ENCODE results near the gene PVALEF.

DNA sequence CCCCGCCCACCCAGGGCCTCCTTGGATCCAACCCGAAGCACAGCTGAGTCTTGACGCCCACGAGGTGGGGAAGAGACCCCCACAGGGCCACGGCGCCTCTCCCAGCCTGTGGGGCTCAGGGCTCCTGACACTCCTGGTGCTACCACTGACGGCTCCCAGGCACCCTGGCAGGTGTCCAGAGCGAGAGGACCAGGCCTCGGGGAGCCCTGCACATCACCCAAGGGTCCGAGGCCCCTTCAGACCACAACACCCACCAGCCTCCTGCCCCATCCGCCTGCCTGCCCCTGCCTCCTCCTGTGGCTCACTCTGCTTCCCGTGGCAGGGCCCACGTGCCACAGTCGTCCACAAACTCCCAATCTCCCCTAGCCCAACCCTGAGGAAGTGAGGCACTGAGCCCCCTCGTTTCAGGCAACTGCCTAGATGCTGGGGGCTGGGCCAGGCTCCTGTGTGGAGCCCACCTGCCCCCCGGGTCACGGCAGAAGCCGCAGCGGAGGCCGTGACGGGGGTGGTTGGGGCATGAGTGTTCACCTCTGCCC lies 29.0 kb downstream of the PVALEF start:
- TF ChIP-seq, protein P1, sequence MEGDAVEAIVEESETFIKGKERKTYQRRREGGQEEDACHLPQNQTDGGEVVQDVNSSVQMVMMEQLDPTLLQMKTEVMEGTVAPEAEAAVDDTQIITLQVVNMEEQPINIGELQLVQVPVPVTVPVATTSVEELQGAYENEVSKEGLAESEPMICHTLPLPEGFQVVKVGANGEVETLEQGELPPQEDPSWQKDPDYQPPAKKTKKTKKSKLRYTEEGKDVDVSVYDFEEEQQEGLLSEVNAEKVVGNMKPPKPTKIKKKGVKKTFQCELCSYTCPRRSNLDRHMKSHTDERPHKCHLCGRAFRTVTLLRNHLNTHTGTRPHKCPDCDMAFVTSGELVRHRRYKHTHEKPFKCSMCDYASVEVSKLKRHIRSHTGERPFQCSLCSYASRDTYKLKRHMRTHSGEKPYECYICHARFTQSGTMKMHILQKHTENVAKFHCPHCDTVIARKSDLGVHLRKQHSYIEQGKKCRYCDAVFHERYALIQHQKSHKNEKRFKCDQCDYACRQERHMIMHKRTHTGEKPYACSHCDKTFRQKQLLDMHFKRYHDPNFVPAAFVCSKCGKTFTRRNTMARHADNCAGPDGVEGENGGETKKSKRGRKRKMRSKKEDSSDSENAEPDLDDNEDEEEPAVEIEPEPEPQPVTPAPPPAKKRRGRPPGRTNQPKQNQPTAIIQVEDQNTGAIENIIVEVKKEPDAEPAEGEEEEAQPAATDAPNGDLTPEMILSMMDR (IDR thresholded peaks at IDR 0.05; ENCODE audit: low read length), result no peak
- TF ChIP-seq EZH2 (optimal IDR thresholded peaks at IDR 0.05; ENCODE audit: low read depth, low read length) (no peak), EZH2phosphoT487 (IDR thresholded peaks at IDR 0.05; ENCODE audit: low read length) (no peak)

All from MM.1S (cell line).